K562 (cell line): ENCODE data around the gene PON2. TPM values are rescaled to one million over a fixed set of nuclear protein-coding genes. Genes with fewer than 3 reads are reported as not detected.

Experiments used
- ATF1 ChIP-seq, 2 experiments: fragments of 450-650 bp in 1 of 2; IDR thresholded peaks; 2 replicates each; pipeline ENCODE4 v1.6.1; 2016; ENCODE audit warnings: missing compliant biosample characterization in 1 of 2, missing genetic modification characterization in 1 of 2
- EP400 ChIP-seq: fragments of 450-650 bp; IDR thresholded peaks from 2 replicates; pipeline ENCODE4 v1.6.1; 2017; ENCODE audit warnings: antibody characterized with exemption, mild to moderate bottlenecking, moderate library complexity
- FIP1L1 ChIP-seq: fragments of 200-400 bp; formaldehyde crosslinking; IDR thresholded peaks from 2 replicates; pipeline ENCODE4 v1.6.1; 2018; ENCODE audit warnings: mild to moderate bottlenecking, low read depth, low read length; ENCODE audit not compliant: poor library complexity, severe bottlenecking
- FOXP4 ChIP-seq: sonication (generic); formaldehyde crosslinking; IDR thresholded peaks from 2 replicates; pipeline ENCODE4 v1.8.0; 2022; ENCODE audit warnings: mild to moderate bottlenecking, missing genetic modification reagents, borderline replicate concordance
- HMGN3 ChIP-seq: IDR thresholded peaks from 2 replicates; pipeline ENCODE4 v1.6.1; 2011; ENCODE audit warnings: borderline replicate concordance, low read depth, mild to moderate bottlenecking, mixed read lengths, low read length; ENCODE audit not compliant: insufficient read length; ENCODE audit errors: extremely low read depth
- KLF13 ChIP-seq: fragments of 450-650 bp; IDR thresholded peaks from 2 replicates; pipeline ENCODE4 v1.6.1; 2016; ENCODE audit warnings: missing genetic modification characterization, low read depth, mild to moderate bottlenecking, missing compliant biosample characterization, moderate library complexity, borderline replicate concordance
- MYC ChIP-seq, 2 experiments: fragments of 250-450 bp in 1 of 2; sonication (Bioruptor Pico) in 1 of 2; IDR thresholded peaks; 2 replicates each; pipeline versions ENCODE4 v1.5.1 to v1.6.1; 2012 to 2021; ENCODE audit warnings: low read depth in 2 of 2, borderline replicate concordance in 1 of 2, improper control_type of control experiment in 1 of 2, low read length in 1 of 2, mild to moderate bottlenecking in 1 of 2, moderate library complexity in 1 of 2
- PML ChIP-seq: IDR thresholded peaks from 2 replicates; pipeline ENCODE4 v1.6.1; 2012; ENCODE audit warnings: low read length, inconsistent platforms
- POLR2B ChIP-seq: fragments of 450-650 bp; IDR thresholded peaks from 2 replicates; pipeline ENCODE4 v1.6.1; 2018; ENCODE audit warnings: low read depth; ENCODE audit not compliant: partially characterized antibody
- PRDM10 ChIP-seq: fragments of 450-650 bp; IDR thresholded peaks from 2 replicates; pipeline ENCODE4 v1.6.1; 2018; ENCODE audit not compliant: partially characterized antibody
- PRPF4 ChIP-seq: fragments of 200-400 bp; formaldehyde crosslinking; IDR thresholded peaks from one replicate; pipeline ENCODE4 v1.6.1; 2017; ENCODE audit warnings: low read length, low read depth, mild to moderate bottlenecking; ENCODE audit not compliant: insufficient read depth, poor library complexity, severe bottlenecking
- RCOR1 ChIP-seq, 2 experiments: IDR thresholded peaks; 2 replicates each; pipeline ENCODE4 v1.6.1; 2012; ENCODE audit warnings: low read depth in 2 of 2, low read length in 2 of 2, borderline replicate concordance in 1 of 2, improper control_type of control experiment in 1 of 2
- TBP ChIP-seq: optimal IDR thresholded peaks from 2 replicates; pipeline ENCODE3; 2011; ENCODE audit warnings: low read depth, low read length, improper control_type of control experiment
- ZFX ChIP-seq: sonication (generic); formaldehyde crosslinking; IDR thresholded peaks from 2 replicates; pipeline ENCODE4 v1.8.0; 2022; ENCODE audit warnings: mild to moderate bottlenecking, missing genetic modification reagents, moderate library complexity
- ZNF507 ChIP-seq: conservative IDR thresholded peaks from 2 replicates; pipeline ENCODE4 v1.6.1; 2017; ENCODE audit warnings: missing genetic modification characterization, missing compliant biosample characterization
- ZNF586 ChIP-seq: fragments of 450-650 bp; formaldehyde crosslinking; conservative IDR thresholded peaks from 2 replicates; pipeline ENCODE4 v1.4.0; 2020; ENCODE audit warnings: mild to moderate bottlenecking, moderate library complexity
- ZNF76 ChIP-seq: fragments of 250-450 bp; sonication (Bioruptor Pico); IDR thresholded peaks from 2 replicates; pipeline ENCODE4 v1.4.0; 2020; ENCODE audit warnings: mild to moderate bottlenecking, moderate library complexity, borderline replicate concordance
- ZNF764 ChIP-seq: fragments of 250-450 bp; sonication (Bioruptor Pico); IDR thresholded peaks from 2 replicates; pipeline ENCODE4 v1.4.0; 2020; ENCODE audit warnings: low read depth, mild to moderate bottlenecking, moderate library complexity
- polyA plus RNA-seq, 8 experiments: library from polyadenylated mRNA; depleted of rRNA in 4 of 8; stranded (reverse) in 5 of 8; unstranded in 3 of 8; fragments of >200 nt; fragmentation: Nextera tagmentation in 2 of 8; fragmentation: Illumina TruSeq in 1 of 8; extraction: Ambion mirVana in 2 of 8; extraction: Trizol in 1 of 8; gene quantifications; 2 replicates each; pipeline versions ENCODE4 v1.2.1 to v1.2.3, GENCODE V29; 2011 to 2014; ENCODE audit warnings: inconsistent platforms in 1 of 8, missing spikeins in 1 of 8
- total RNA-seq, 7 experiments: library from RNA; depleted of rRNA in 6 of 7; stranded (reverse); fragments of >200 nt in 6 of 7; fragmentation: Illumina TruSeq in 2 of 7; extraction: Trizol in 2 of 7; gene quantifications; 2 replicates each; pipeline versions ENCODE4 v1.2.1 to v1.2.3, GENCODE V29; 2011 to 2021; ENCODE audit warnings: low replicate concordance in 1 of 7

PON2 gene
- total and polyA plus RNA-seq, 9 of the 15 experiments (the other 6 are each of a cell fraction or from before 2014, with no cell fraction given) = 8.5 to 30.1 (median 21.9) TPM

GRCh38 chr7:95434557-95435421 lies at the start of gene PON2 (continued):
- TF ChIP-seq MYC (IDR thresholded peaks at IDR 0.05; ENCODE audit: low read depth, low read length) (peak; percentile 80), MYC (CRISPR knock-in tag; IDR thresholded peaks at IDR 0.05; ENCODE audit: borderline replicate concordance, low read depth) (no peak), ZNF507 (tag) (no peak), ZNF764 (CRISPR knock-in tag) (no peak), ATF1 (CRISPR knock-in tag; IDR thresholded peaks at IDR 0.05) (no peak), ATF1 (tag; IDR thresholded peaks at IDR 0.05) (peak; percentile 68; the same call in 1 of the 2 replicates), EP400 (peak; percentile 91), HMGN3 (peak; percentile 74), ZFX (peak; percentile 98), PML (peak; percentile 48; the same call in 1 of the 2 replicates), ZNF76 (CRISPR knock-in tag) (no peak), FOXP4 (CRISPR knock-in tag) (no peak; the same call in 1 of the 2 replicates), RCOR1 (IDR thresholded peaks at IDR 0.05; ENCODE audit: borderline replicate concordance in 1 of 2, low read depth in 2 of 2, low read length in 2 of 2) (peak in 1 of 2 experiments; percentile 30; a peak in 1 of 4 replicates), PRDM10 (peak; percentile 98), KLF13 (tag) (peak; percentile 26; the same call in 1 of the 2 replicates), TBP (peak; percentile 78), POLR2B (peak; percentile 67), FIP1L1 (peak; percentile 65), PRPF4 (peak; percentile 23), ZNF586 (CRISPR knock-in tag) (no peak)
